SU-DHL-6 (cell line): ENCODE data around the gene PAQR4.

Experiments used
- H2AFZ ChIP-seq: fragments of 200-600 bp; sonication (generic); 2 replicates; pipeline ENCODE4 v1.6.1; 2014; ENCODE audit warnings: low read depth, mild to moderate bottlenecking, moderate library complexity, mixed read lengths, antibody characterized with exemption, low read length; ENCODE audit not compliant: severe bottlenecking
- H3F3A ChIP-seq: fragments of 200-600 bp; shearing (Covaris generic); 2 replicates; pipeline ENCODE4 v1.6.0; 2016; ENCODE audit warnings: antibody characterized with exemption, mild to moderate bottlenecking; ENCODE audit not compliant: insufficient read depth
- H3K27ac ChIP-seq: fragments of 200-600 bp; sonication (generic); 2 replicates; pipeline ENCODE4 v1.5.1; 2016; ENCODE audit warnings: low read depth, mild to moderate bottlenecking, low read length, moderate library complexity, mixed read lengths
- H3K27me3 ChIP-seq: fragments of 200-600 bp; sonication (generic), shearing (Covaris generic); 2 replicates; pipeline ENCODE4 v1.6.0; 2014; ENCODE audit warnings: mild to moderate bottlenecking, low read length
- H3K36me3 ChIP-seq: fragments of 200-600 bp; sonication (generic); 2 replicates; pipeline ENCODE4 v1.6.1; 2014; ENCODE audit warnings: mild to moderate bottlenecking, low read length, mixed read lengths
- H3K4me2 ChIP-seq: fragments of 300-600, 200-600 bp; shearing (Covaris generic), sonication (generic); 2 replicates; pipeline ENCODE4 v1.6.0; 2014; ENCODE audit warnings: low read length, low read depth, mild to moderate bottlenecking; ENCODE audit not compliant: poor library complexity, severe bottlenecking
- H3K4me3 ChIP-seq: fragments of 200-600 bp; sonication (generic); 2 replicates; pipeline ENCODE4 v1.5.1; 2014; ENCODE audit warnings: antibody characterized with exemption, low read length, mild to moderate bottlenecking, mixed read lengths; ENCODE audit not compliant: insufficient read depth, poor library complexity, severe bottlenecking
- H3K79me2 ChIP-seq: fragments of 200-600 bp; sonication (generic); 2 replicates; pipeline ENCODE4 v1.6.1; 2014; ENCODE audit warnings: mild to moderate bottlenecking, low read length, moderate library complexity; ENCODE audit not compliant: insufficient read depth
- H3K9ac ChIP-seq: fragments of 200-600 bp; sonication (generic); 2 replicates; pipeline ENCODE4 v1.7.0; 2014; ENCODE audit warnings: mild to moderate bottlenecking, low read length
- H3K9me2 ChIP-seq: fragments of 200-600 bp; sonication (generic); replicated peaks from 2 replicates; pipeline ENCODE4 v1.6.1; 2014; ENCODE audit warnings: low read length; ENCODE audit not compliant: insufficient read depth
- H3K9me3 ChIP-seq: fragments of 200-600 bp; sonication (generic); 2 replicates; pipeline ENCODE4 v1.6.1; 2014; ENCODE audit warnings: low read length, mixed read lengths; ENCODE audit not compliant: insufficient read depth
- H4K20me1 ChIP-seq: fragments of 200-600 bp; sonication (generic); 2 replicates; pipeline ENCODE4 v1.6.1; 2014; ENCODE audit warnings: low read depth, mild to moderate bottlenecking, antibody characterized with exemption, low read length, moderate library complexity, mixed read lengths
- EZH2phosphoT487 ChIP-seq: fragments of 200-600 bp; sonication (generic), shearing (Covaris generic); conservative IDR thresholded peaks from 2 replicates; pipeline ENCODE4 v1.6.1; 2018; ENCODE audit warnings: mild to moderate bottlenecking, antibody characterized with exemption, low read length, moderate library complexity, mixed read lengths
- TF ChIP-seq, protein P1 (sequence below): fragments of 200-600 bp; sonication (generic); IDR thresholded peaks from one replicate; pipeline ENCODE4 v1.5.1; 2017; ENCODE audit warnings: antibody characterized with exemption, mild to moderate bottlenecking, low read length, moderate library complexity; ENCODE audit not compliant: insufficient read depth, poor library complexity, severe bottlenecking

Gene PAQR4

GRCh38 chr16:2982402-2982801 lies 13.3 kb downstream of the PAQR4 start:
- no peak for TF ChIP-seq EZH2phosphoT487
- TF ChIP-seq, protein P1, sequence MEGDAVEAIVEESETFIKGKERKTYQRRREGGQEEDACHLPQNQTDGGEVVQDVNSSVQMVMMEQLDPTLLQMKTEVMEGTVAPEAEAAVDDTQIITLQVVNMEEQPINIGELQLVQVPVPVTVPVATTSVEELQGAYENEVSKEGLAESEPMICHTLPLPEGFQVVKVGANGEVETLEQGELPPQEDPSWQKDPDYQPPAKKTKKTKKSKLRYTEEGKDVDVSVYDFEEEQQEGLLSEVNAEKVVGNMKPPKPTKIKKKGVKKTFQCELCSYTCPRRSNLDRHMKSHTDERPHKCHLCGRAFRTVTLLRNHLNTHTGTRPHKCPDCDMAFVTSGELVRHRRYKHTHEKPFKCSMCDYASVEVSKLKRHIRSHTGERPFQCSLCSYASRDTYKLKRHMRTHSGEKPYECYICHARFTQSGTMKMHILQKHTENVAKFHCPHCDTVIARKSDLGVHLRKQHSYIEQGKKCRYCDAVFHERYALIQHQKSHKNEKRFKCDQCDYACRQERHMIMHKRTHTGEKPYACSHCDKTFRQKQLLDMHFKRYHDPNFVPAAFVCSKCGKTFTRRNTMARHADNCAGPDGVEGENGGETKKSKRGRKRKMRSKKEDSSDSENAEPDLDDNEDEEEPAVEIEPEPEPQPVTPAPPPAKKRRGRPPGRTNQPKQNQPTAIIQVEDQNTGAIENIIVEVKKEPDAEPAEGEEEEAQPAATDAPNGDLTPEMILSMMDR = no peak

DNA sequence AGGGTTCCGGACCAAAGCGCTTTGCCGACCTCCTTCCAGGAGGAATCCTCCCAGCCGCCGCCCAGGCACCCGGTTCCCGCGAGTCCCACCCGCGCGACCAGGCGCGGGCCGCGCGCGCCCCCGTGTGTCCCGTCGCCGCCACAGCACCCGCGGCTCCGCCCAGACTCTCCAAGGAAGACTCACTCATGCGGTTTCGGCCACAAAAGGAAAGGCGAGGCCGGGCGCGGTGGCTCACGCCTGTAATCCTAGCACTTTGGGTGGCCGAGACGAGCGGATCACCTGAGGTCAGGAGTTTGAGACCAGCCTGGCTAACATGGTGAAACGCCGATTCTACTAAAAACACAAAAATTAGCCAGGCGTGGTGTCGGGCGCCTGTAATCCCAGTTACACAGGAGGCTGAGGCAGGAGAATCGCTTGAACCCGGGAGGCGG lies 14.6 kb downstream of the PAQR4 start:
- Histone ChIP-seq H3K4me3 (peak overlapping the region; percentile 37), H3K27me3 (no peaks in the 10 kb centered on the region), H3K36me3 (no peaks in the 10 kb centered on the region), H3K4me2 (peak overlapping the region; percentile 67), H3K9me3 (no peaks in the 10 kb centered on the region), H3K27ac (peak overlapping the region; percentile 84), H3F3A (peaks cover 18% of the 10 kb centered on the region), H2AFZ (peak overlapping the region; percentile 34), H3K9ac (peak overlapping the region; percentile 41), H3K9me2 (no peaks in the 10 kb centered on the region), H3K79me2 (peaks cover 13% of the 10 kb centered on the region), H4K20me1 (no peaks in the 10 kb centered on the region)
- TF ChIP-seq, protein P1 = peak; percentile 70
- no peak for TF ChIP-seq EZH2phosphoT487

More at GRCh38 chr16:2982402-2982801, 13.3 kb downstream of the PAQR4 start:
- no peaks in the 10 kb centered on the region for H4K20me1 ChIP-seq
- H3K4me3 ChIP-seq = no peak overlapping the region
- no peaks in the 10 kb centered on the region for H3K36me3 ChIP-seq
- peaks cover 18% of the 10 kb centered on the region for H3F3A ChIP-seq
- H3K9me2 ChIP-seq = no peaks in the 10 kb centered on the region
- no peak overlapping the region for H2AFZ ChIP-seq
- H3K27ac ChIP-seq = peak overlapping the region; percentile 84
- peak overlapping the region; percentile 19; the same call in 1 of the 2 replicates for H3K9ac ChIP-seq
- no peaks in the 10 kb centered on the region for H3K27me3 ChIP-seq
- peak overlapping the region; percentile 15 for H3K4me2 ChIP-seq
- H3K79me2 ChIP-seq = peaks cover 20% of the 10 kb centered on the region
- no peaks in the 10 kb centered on the region for H3K9me3 ChIP-seq

GRCh38 chr16:2985462-2985861 lies 16.3 kb downstream of the PAQR4 start:
- H3K9me2 ChIP-seq = no peaks in the 10 kb centered on the region
- TF ChIP-seq, protein P1 = no peak
- no peak for TF ChIP-seq EZH2phosphoT487

More at GRCh38 chr16:2985462-2985861, 16.3 kb downstream of the PAQR4 start:
- Histone ChIP-seq H3K79me2 (no peaks in the 10 kb centered on the region), H3F3A (peaks cover 18% of the 10 kb centered on the region), H3K9ac (no peak overlapping the region), H3K9me3 (no peaks in the 10 kb centered on the region), H3K27ac (no peak overlapping the region), H3K4me3 (no peak overlapping the region), H2AFZ (no peak overlapping the region), H3K4me2 (no peak overlapping the region), H4K20me1 (no peaks in the 10 kb centered on the region), H3K27me3 (no peaks in the 10 kb centered on the region), H3K36me3 (no peaks in the 10 kb centered on the region)
